B cell (primary cell): ENCODE data around the gene CCDC192.

ENCODE experiments used
- EZH2 ChIP-seq: IDR thresholded peaks from 2 replicates; pipeline ENCODE4 v1.6.1; 2012; ENCODE audit warnings: borderline replicate concordance, low read depth, mild to moderate bottlenecking, moderate library complexity, low read length; ENCODE audit not compliant: insufficient read depth, poor library complexity, severe bottlenecking
- TF ChIP-seq, protein P1 (sequence below): fragments of 200-600 bp; IDR thresholded peaks from one replicate; pipeline ENCODE4 v1.8.0; 2022; ENCODE audit warnings: antibody characterized with exemption, mild to moderate bottlenecking

DNA sequence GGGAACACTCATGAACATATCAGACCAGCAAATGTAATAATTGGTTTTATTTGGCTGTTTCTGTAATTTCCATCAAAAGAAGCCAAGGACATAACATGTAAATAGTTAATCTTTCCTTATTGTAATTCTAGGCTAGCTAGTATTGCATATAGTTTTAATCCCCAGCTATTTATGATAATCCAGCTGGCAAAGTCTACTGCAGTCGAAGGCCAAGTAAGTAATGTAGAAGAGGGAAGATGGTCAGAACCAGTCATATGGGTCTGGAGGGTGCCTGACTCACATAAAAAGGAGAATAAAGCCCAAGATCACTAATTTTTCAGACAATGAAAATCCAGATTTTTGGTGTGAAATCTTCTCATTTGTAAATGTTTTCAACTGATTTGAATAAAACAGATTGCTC is 106.3 kb downstream of the CCDC192 start:
- TF ChIP-seq, protein P1, sequence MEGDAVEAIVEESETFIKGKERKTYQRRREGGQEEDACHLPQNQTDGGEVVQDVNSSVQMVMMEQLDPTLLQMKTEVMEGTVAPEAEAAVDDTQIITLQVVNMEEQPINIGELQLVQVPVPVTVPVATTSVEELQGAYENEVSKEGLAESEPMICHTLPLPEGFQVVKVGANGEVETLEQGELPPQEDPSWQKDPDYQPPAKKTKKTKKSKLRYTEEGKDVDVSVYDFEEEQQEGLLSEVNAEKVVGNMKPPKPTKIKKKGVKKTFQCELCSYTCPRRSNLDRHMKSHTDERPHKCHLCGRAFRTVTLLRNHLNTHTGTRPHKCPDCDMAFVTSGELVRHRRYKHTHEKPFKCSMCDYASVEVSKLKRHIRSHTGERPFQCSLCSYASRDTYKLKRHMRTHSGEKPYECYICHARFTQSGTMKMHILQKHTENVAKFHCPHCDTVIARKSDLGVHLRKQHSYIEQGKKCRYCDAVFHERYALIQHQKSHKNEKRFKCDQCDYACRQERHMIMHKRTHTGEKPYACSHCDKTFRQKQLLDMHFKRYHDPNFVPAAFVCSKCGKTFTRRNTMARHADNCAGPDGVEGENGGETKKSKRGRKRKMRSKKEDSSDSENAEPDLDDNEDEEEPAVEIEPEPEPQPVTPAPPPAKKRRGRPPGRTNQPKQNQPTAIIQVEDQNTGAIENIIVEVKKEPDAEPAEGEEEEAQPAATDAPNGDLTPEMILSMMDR = no peak
- TF ChIP-seq EZH2 = no peak
